NOMO-1 (cell line): ENCODE results near the gene PPM1L.
A peak's percentile ranks its signal among the peaks of the same experiment; 100 is the strongest.

ENCODE experiments used
- DNase-seq, 2 experiments: peaks; one replicate each; lab custom pipeline; 2025; ENCODE audit not compliant: unreplicated experiment in 2 of 2; lab: John Stamatoyannopoulos, UW

PPM1L gene

GRCh38 chr3:160758929-160759577 is 3.0 kb downstream of the PPM1L start:
- no peak for DNase-seq

- no peak for DNase-seq
Observed at GRCh38 chr3:160763073-160763472, 7.0 kb downstream of the PPM1L start.

GRCh38 chr3:160765211-160765610 is 9.2 kb downstream of the PPM1L start:
- no peak for DNase-seq

DNA sequence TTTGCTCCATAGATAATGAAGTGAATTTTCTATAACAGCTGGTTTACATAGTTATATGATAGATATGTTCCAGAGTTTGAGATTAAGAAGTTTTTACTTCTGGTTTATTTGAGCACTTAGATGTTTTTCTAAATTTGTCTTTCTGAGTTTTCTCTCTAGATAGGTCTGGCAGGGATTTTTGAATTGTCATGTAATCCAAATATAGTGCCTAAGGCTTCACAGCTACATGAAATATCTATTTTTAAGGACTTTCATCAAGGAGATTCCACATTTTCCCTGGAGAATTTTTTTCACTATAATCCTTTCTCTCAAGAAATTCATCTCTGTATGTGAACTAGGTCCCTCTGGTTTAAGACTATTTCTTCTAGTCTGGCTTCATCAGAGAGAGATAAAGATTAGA is 12.0 kb downstream of the PPM1L start:
- DNase-seq = no peak

DNA sequence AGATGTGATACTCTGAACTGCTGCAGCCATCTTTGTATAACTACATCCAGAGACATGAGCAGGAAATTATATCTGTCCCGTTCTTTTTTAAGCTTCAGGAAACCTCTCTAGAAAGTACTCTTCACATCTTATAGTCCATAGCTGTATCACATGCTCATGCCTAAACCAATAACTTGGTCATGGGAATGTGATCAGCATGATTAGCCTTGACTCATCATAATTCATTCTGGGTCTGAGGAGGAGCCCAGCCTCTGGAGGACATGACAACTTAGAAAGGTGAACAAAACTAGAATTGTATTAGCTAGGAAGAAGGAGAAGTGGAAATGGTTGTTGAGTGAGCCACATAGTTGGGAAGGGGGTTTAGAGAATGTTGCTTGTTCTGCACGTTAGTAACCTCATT is 12.9 kb downstream of the PPM1L start:
- DNase-seq = no peak

GRCh38 chr3:160771811-160772459 is 15.9 kb downstream of the PPM1L start:
- DNase-seq = no peak

DNA sequence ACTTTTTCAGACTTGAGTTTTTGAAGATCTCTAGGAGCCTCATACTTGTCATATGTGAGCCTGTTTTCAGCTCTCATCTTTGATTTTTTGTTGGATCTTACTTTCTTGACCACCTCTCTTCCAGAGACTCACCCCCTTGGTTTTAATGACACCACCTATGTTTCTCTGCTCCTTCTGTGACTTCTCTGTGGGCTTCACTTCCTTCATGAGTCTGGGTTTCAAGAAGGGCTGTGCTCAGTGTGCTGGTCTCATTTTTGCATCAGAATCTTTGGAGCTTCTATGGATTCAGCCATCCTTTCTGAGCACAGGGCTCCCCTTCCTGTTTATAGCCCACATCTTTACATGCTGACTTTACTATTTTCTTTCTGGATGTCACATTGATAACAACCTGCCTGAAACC is 17.7 kb downstream of the PPM1L start:
- DNase-seq = no peak

DNA sequence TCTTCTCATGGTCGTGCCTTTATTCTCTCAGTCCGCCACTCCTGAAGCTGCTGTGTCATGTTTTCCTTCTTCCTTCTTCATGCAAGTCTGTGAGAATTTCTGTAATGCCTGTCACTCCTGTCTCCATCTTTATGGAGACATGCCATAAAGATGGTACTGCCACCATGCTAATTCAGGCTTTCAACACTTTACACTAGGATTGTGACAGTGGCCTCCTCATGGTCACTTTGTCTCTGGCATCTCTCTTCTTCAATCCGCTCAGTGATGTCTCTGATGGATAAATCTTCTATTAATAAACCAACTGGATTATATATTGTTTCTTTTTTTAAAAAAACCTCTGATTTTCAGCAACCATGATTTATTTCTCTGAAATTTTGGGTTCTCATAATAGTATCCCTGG is 18.1 kb downstream of the PPM1L start:
- no peak for DNase-seq

DNA sequence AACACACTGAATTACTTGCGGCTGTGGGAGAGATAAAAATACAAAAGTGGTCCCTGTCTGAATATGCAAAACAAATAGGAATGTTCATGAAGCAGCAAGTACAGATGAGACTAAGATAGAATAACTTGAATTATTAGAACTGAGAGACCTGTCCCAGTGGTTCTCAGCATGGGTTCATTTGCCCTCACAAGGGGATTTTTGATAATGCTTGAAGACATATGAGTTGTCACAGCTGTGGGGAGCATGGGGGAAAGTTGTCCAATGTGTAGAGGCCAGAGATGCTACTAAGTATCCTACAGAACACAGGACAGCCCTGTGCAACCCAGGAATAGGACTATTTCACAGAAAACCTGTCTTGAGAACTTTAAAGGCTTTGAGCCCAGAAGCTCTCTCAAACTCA is 22.4 kb downstream of the PPM1L start:
- no peak for DNase-seq

GRCh38 chr3:160779040-160779439 is 23.0 kb downstream of the PPM1L start:
- DNase-seq = no peak

GRCh38 chr3:160780245-160780644 is 24.2 kb downstream of the PPM1L start:
- peak; percentile 80 to 92 for DNase-seq

DNA sequence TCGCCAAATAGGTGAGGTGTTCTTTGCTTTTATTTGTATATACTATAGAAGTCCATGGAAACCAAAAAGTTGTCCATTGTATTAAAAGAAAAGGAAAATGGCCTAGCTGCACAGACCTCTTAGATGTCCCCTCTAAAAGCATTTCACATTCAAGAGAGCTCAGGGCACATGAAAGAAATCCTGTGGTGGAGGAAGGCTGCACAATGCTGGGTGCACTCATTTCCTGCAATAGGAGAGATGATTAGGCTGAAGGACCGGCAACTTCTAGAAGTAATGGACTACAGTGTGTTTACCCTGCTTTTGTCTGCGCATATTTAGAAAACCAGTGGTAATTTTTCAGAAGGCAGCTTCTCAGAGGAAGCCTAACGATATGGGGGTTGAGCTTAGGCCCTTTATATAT is 25.4 kb downstream of the PPM1L start:
- no peak for DNase-seq

DNA sequence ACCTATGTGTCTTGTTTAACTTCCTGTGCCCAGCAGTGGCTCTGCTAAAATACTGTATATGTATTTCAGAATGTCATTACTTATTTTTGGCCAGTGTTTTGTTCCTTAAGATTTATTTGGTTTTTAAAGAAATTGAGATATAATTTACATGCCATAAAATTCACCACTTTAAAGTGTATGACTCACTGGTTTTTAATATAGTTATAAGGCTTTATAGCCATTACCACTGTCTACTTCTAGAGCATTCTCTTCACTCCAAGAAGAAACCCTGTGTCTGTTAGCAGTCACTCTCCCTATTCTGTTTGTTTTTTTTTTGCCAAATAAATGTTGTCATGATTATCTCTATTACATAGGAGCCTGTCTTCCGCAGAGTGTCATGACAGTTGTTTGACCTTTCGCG is 25.8 kb downstream of the PPM1L start:
- no peak for DNase-seq

- no peak for DNase-seq
Observed at GRCh38 chr3:160784853-160785252, 28.8 kb downstream of the PPM1L start.

DNA sequence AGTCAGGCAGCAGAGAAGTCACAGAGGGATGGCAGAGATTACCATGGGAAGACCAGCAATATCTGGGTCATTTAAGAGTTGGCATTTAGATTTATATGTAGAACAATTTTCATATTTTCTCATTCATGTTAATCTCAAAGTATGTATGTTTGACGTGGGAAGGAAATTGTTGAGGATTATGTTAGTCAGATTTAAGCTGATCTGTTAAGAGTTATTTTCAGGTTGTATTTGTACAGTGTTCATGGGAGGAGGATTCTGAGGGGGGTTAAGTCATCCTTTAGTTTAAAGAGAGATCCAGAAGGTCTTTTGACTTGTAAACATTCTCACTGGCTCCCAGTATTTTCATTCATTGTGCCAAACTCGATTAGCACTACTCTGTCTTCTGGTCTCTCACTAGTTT is 34.7 kb downstream of the PPM1L start:
- DNase-seq = no peak

- no peak for DNase-seq
Observed at GRCh38 chr3:160792540-160792939, 36.5 kb downstream of the PPM1L start.

DNA sequence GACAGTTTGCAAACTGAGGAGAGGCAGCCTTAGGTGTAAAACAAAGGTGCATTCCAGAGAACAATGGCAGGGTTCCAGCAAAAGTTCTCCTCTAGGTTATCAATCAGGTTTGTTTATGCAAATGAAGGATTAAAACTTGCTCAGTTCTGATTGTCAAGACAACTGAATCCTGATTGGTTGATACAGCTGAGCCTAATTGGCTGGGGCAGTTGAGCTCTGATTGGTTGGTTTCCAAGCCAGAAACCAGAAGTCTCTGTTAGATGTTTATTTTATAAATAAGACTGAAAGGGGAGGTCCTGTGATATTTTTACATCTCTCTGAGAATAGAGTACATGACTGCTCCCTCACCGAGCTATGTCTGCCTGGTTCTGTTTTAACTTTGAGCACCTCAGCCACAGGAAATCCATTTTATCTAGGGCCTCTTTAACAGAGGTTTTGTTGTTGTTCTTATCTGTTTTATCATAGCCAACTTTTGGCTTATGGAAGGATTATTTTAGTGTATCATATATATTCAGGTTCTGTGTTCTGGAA is 37.8 kb downstream of the PPM1L start:
- no peak for DNase-seq

DNA sequence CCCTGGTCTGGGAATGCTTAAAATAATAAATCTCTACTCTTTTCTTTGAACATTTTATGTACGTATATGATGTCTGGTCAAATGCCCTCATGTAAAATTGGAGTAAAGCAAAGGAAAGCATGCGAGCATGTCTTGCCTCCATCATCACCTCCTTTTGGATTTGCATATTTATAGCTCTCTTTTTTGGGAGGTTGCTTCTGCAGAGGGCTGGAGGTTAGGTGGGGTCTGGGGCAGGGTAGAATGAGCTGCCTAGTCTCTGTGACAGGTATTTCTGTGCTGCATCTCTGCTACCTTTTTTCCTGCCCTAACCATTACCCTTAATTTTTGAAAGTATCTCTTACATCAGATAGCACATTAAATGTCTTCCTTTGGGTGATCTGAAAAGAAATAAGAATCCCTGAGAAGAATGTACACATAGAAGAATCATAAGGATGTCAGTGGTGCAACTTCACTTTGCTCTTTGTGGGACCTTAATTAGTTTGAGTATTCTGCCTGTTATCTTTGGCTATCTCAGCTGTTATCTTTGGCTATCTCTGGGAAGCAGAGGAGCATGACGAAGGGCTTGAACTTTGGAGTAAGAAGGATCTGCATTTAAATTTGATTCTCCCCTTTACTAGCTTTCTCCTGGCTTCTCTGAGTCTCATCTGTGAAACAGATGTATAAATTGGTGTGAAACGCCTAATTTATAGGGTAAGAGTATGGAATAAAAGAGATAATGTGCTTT is 40.2 kb downstream of the PPM1L start:
- DNase-seq = no peak

- DNase-seq = no peak
Observed at GRCh38 chr3:160796813-160797164, 40.8 kb downstream of the PPM1L start.

GRCh38 chr3:160797356-160797755 is 41.3 kb downstream of the PPM1L start:
- no peak for DNase-seq

GRCh38 chr3:160801386-160802118 is 45.5 kb downstream of the PPM1L start:
- peak; percentile 95 to 99 for DNase-seq
